Memory B cell (primary cell): ENCODE measurements around the gene SSR2.
A peak's percentile ranks its signal among the peaks of the same experiment; 100 is the strongest.
"Not testable (repeated sequence)": the region's sequence is repeated elsewhere in the genome, so short reads cannot be mapped to it uniquely, and the experiment has no call there.

ENCODE experiments used
- ATAC-seq: fragments of 150-1000 bp; cut with Tn5 transposase; 2 replicates; pipeline ENCODE4 v1.10.0; 2021; ENCODE audit warnings: low read depth, mild to moderate bottlenecking, moderate library complexity
- DNase-seq, 2 donors: peaks; one replicate each; pipeline ENCODE4 v3.0.0; 2022; ENCODE audit warnings: low spot score in 2 of 2
- H3K27ac Mint-ChIP-seq: one replicate; pipeline ENCODE4 v1.8.0; 2022; ENCODE audit warnings: mild to moderate bottlenecking, moderate library complexity, mixed read lengths
- H3K27me3 Mint-ChIP-seq: one replicate; pipeline ENCODE4 v1.8.0; 2022; ENCODE audit warnings: mixed read lengths
- H3K36me3 Mint-ChIP-seq: one replicate; pipeline ENCODE4 v1.8.0; 2022; ENCODE audit warnings: mild to moderate bottlenecking, mixed read lengths
- H3K4me1 Mint-ChIP-seq: one replicate; pipeline ENCODE4 v1.8.0; 2022; ENCODE audit warnings: mixed read lengths
- H3K4me3 Mint-ChIP-seq: one replicate; pipeline ENCODE4 v1.8.0; 2022; ENCODE audit warnings: mild to moderate bottlenecking, moderate library complexity, mixed read lengths
- H3K9me3 Mint-ChIP-seq: one replicate; pipeline ENCODE4 v1.8.0; 2022; ENCODE audit warnings: mixed read lengths

SSR2 gene

GRCh38 chr1:156054500-156055280 lies 33.9 kb upstream of the SSR2 start, which contains the start of gene LAMTOR2:
Gene LAMTOR2, plus strand, starts transcription at chr1:156054782. Its CDS starts 108 bp downstream, at chr1:156054890.
- H3K27me3 Mint-ChIP-seq, result no peaks in the 10 kb centered on the region
- H3K36me3 Mint-ChIP-seq, result peaks cover 7% of the 10 kb centered on the region
- no peaks in the 10 kb centered on the region for H3K9me3 Mint-ChIP-seq
- DNase-seq (peak; percentile 85 to 94), ATAC-seq (peak; percentile 76)
- H3K4me1 Mint-ChIP-seq, result peaks cover 23% of the 10 kb centered on the region
- peak within 1 kb of the TSS; percentile 93 for H3K27ac Mint-ChIP-seq
- H3K4me3 Mint-ChIP-seq, result peak within 1 kb of the TSS; percentile 92

DNA sequence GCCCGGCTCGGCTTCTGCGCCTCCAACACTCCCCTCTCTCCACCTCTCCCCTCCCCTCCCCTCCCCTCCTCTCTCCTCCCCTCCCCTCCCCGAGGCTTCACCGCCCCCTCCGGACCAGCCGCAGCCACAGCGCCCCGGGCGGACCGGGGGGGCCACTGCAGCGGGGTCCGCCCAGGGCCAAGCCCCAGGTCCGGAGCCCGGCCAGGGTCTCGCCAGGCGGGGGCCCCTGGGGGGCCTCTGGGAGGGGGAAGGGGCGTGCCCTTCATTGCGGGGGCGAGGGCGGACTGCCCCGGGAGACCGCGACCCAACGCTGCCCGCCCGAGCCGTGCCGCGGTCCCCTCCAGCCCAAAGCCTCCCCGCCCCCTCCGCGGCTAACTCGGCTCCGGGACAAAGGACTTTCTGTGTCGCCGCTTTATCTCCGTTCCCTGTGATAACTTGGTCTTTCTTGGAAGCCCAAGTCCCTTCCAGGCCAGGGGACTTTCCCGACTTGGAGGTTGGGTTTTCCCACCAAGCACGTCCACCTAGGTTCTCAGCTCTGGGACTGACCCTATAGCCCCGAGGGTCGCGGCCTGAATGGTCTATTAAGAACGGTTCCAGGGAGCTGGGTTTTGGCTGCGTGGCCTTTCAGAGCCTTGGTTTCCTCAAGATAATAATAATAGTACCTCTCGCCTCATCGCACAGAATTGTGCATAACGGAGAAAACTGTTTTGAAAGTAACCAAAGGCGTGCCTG lies 33.2 kb upstream of the SSR2 start, which contains the start of gene UBQLN4:
Gene UBQLN4, minus strand, starts transcription at position 31 of the 732 bp plus-strand sequence. CDS start 97 bp downstream, outside the sequence.
- ATAC-seq (peak; percentile 61), DNase-seq (peak; percentile 76 to 89)
- no peaks in the 10 kb centered on the region for H3K9me3 Mint-ChIP-seq
- H3K27me3 Mint-ChIP-seq, result no peaks in the 10 kb centered on the region
- peak within 1 kb of the TSS; percentile 93 for H3K27ac Mint-ChIP-seq
- H3K4me1 Mint-ChIP-seq, result peaks cover 23% of the 10 kb centered on the region
- peak within 1 kb of the TSS; percentile 92 for H3K4me3 Mint-ChIP-seq
- peaks cover 9% of the 10 kb centered on the region for H3K36me3 Mint-ChIP-seq

GRCh38 chr1:156052862-156053767 lies 32.4 kb upstream of the SSR2 start:
- ATAC-seq (peak; percentile 33), DNase-seq (peak; percentile 49 to 66)
- peaks cover 12% of the 10 kb centered on the region for H3K36me3 Mint-ChIP-seq
- peak overlapping the region; percentile 63 for H3K27ac Mint-ChIP-seq
- no peaks in the 10 kb centered on the region for H3K27me3 Mint-ChIP-seq
- H3K4me1 Mint-ChIP-seq, result peaks cover 23% of the 10 kb centered on the region
- no peaks in the 10 kb centered on the region for H3K9me3 Mint-ChIP-seq
- H3K4me3 Mint-ChIP-seq, result peak overlapping the region; percentile 92

DNA sequence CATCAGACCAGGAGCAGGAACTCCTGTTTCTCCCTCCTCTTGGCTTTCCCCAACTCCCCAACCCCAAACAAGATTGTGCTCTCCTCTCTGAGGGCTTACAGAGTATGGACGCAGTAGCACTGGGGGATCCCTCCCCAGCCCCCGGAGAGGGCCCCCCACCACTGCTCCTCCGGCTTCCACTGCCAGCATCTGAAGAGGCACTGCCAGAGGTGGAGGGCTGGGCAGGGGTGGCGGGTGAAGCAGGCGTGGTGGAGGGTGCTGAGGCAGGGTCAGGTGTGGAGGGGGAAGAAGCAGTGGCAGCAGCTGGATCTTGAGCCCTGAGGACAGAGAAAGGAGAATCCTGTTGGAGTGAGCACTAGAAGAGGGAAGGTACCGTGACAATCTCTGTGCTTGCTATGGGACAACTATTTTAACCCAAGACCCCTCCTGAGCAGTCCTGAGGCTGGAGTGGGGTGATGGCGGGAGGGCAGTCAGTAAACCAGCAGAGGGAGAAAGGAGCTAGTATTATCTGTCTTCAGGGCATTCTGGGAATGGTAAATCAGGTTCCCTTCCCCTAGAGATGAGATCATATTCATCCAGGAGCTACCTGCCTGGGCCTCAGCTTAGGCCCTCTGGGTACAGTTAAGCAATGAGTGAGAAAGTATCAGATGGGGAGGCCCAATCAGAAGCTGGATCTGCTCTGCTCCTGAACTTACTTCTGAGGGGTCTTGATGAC lies 30.4 kb upstream of the SSR2 start:
- Mint-ChIP-seq H3K4me1 (peaks cover 18% of the 10 kb centered on the region), H3K9me3 (no peaks in the 10 kb centered on the region), H3K27me3 (no peaks in the 10 kb centered on the region), H3K36me3 (peaks cover 8% of the 10 kb centered on the region), H3K4me3 (peak overlapping the region; percentile 3), H3K27ac (no peak overlapping the region)
- ATAC-seq (no peak), DNase-seq (no peak)

GRCh38 chr1:156050376-156050775 lies 29.6 kb upstream of the SSR2 start:
- H3K4me3 Mint-ChIP-seq, result no peak overlapping the region
- no peaks in the 10 kb centered on the region for H3K9me3 Mint-ChIP-seq
- DNase-seq (no peak), ATAC-seq (no peak)
- H3K27me3 Mint-ChIP-seq, result no peaks in the 10 kb centered on the region
- peaks cover 10% of the 10 kb centered on the region for H3K4me1 Mint-ChIP-seq
- no peak overlapping the region for H3K27ac Mint-ChIP-seq
- H3K36me3 Mint-ChIP-seq, result peaks cover 8% of the 10 kb centered on the region

GRCh38 chr1:156048663-156049258 lies 28.0 kb upstream of the SSR2 start:
- H3K27me3 Mint-ChIP-seq, result no peaks in the 10 kb centered on the region
- peaks cover 10% of the 10 kb centered on the region for H3K36me3 Mint-ChIP-seq
- H3K4me1 Mint-ChIP-seq, result peaks cover 6% of the 10 kb centered on the region
- DNase-seq (no peak), ATAC-seq (no peak)
- no peak overlapping the region for H3K4me3 Mint-ChIP-seq
- no peak overlapping the region for H3K27ac Mint-ChIP-seq
- H3K9me3 Mint-ChIP-seq, result no peaks in the 10 kb centered on the region

GRCh38 chr1:156045076-156045475 lies 24.3 kb upstream of the SSR2 start:
- DNase-seq (no peak), ATAC-seq (no peak)
- no peak overlapping the region for H3K4me3 Mint-ChIP-seq
- peaks cover 19% of the 10 kb centered on the region for H3K36me3 Mint-ChIP-seq
- H3K4me1 Mint-ChIP-seq, result no peaks in the 10 kb centered on the region
- no peak overlapping the region for H3K27ac Mint-ChIP-seq
- H3K9me3 Mint-ChIP-seq, result no peaks in the 10 kb centered on the region
- H3K27me3 Mint-ChIP-seq, result no peaks in the 10 kb centered on the region

DNA sequence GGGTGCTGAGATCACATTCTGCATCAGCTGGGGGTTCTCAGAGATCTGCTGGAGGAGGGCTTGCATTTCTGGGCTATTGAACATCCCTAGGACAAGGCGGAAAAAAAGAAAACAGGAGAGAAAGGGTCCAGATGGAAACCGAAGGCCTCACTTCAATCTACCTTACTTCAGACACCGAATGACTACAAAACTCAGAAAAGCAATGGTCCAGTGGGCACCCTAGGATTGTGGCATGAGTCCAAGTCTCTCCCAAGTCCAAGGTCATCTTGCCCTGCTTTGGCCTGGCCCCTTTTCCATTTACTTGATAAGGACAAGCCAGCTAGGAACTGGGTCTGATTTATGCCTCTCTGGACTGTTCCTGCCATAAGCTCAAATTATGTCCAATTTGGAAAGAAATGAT lies 22.1 kb upstream of the SSR2 start:
- Mint-ChIP-seq H3K9me3 (no peaks in the 10 kb centered on the region), H3K27me3 (no peaks in the 10 kb centered on the region), H3K36me3 (peaks cover 14% of the 10 kb centered on the region), H3K27ac (no peak overlapping the region), H3K4me1 (no peaks in the 10 kb centered on the region), H3K4me3 (no peak overlapping the region)
- no peak for DNase-seq
- ATAC-seq, result no peak

DNA sequence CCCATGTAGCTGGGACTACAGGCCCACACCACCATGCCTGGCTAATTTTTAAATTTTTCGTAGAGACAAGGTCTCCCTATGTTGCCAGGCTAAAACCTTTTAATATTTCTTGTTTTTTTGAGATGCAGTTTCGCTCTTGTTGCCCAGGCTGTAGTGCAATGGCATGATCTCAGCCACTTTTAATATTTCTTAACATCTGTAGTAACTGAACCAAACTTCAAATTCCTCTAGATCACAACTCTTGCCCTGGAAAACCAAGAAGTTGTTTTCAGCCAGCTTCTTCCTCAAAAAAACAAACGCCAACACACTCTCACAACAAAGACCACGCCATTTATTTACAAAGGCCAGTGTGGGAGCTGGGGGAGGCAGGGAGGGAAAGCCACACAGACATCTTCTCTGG lies 14.2 kb upstream of the SSR2 start:
- not testable (repeated sequence) for H3K36me3 Mint-ChIP-seq, H3K27me3 Mint-ChIP-seq, ATAC-seq, DNase-seq, H3K4me3 Mint-ChIP-seq, H3K9me3 Mint-ChIP-seq, H3K4me1 Mint-ChIP-seq, H3K27ac Mint-ChIP-seq

DNA sequence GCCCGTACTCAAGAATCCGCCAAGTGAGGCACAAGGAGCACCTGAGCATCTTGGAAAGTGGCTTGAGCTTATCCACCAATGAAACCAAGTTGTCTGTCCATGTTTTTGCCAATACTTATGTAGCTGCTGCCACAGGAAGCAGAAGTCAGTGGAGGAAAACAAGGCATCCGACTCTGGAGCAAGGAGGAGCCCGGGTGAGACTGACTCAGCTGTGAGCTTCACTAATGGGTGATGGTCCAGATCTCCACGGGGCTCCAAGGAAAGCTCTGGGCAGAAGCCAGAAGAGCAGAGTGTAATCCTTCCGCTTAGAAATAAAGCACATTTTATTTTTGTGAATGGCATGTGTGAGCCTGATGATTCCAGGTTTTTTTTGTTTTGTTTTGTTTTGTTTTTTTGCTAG lies 12.3 kb upstream of the SSR2 start:
- H3K4me3 Mint-ChIP-seq, result no peak overlapping the region
- no peaks in the 10 kb centered on the region for H3K4me1 Mint-ChIP-seq
- no peaks in the 10 kb centered on the region for H3K27me3 Mint-ChIP-seq
- no peak overlapping the region for H3K27ac Mint-ChIP-seq
- ATAC-seq (no peak), DNase-seq (no peak)
- peaks cover 5% of the 10 kb centered on the region for H3K36me3 Mint-ChIP-seq
- no peaks in the 10 kb centered on the region for H3K9me3 Mint-ChIP-seq

GRCh38 chr1:156026588-156026987 lies 5.8 kb upstream of the SSR2 start:
- ATAC-seq (no peak), DNase-seq (no peak)
- H3K27me3 Mint-ChIP-seq, result peaks cover 4% of the 10 kb centered on the region
- H3K27ac Mint-ChIP-seq, result no peak overlapping the region
- H3K4me3 Mint-ChIP-seq, result no peak overlapping the region
- H3K9me3 Mint-ChIP-seq, result no peaks in the 10 kb centered on the region
- H3K4me1 Mint-ChIP-seq, result peaks cover 8% of the 10 kb centered on the region
- no peaks in the 10 kb centered on the region for H3K36me3 Mint-ChIP-seq

GRCh38 chr1:156025876-156026275 lies 5.1 kb upstream of the SSR2 start:
- no peak overlapping the region for H3K27ac Mint-ChIP-seq
- peak in 1 of 2 donors; percentile 14 for DNase-seq
- peak; percentile 89 for ATAC-seq
- H3K4me3 Mint-ChIP-seq, result no peak overlapping the region
- H3K9me3 Mint-ChIP-seq, result no peaks in the 10 kb centered on the region
- H3K36me3 Mint-ChIP-seq, result no peaks in the 10 kb centered on the region
- peaks cover 4% of the 10 kb centered on the region for H3K27me3 Mint-ChIP-seq
- H3K4me1 Mint-ChIP-seq, result peaks cover 8% of the 10 kb centered on the region

- Mint-ChIP-seq H3K4me3 (no peak overlapping the region), H3K27ac (no peak overlapping the region), H3K27me3 (peaks cover 4% of the 10 kb centered on the region), H3K4me1 (peaks cover 13% of the 10 kb centered on the region), H3K9me3 (no peaks in the 10 kb centered on the region), H3K36me3 (no peaks in the 10 kb centered on the region)
- DNase-seq (no peak), ATAC-seq (no peak)
Measured at GRCh38 chr1:156024801-156025200, 4.0 kb upstream of the SSR2 start.
